ENCODE data around the gene CNTD1. TPM values are rescaled to one million over a fixed set of nuclear protein-coding genes. Genes with fewer than 3 reads are reported as not detected.

The CNTD1 gene
- total and polyA plus RNA-seq, 2 experiments from 2014 or later, result 1.1 TPM; not detected in 1

- peak within 1 kb of the TSS; percentile 94 for H2AFZ ChIP-seq
- TF ChIP-seq CTCF (conservative IDR thresholded peaks at IDR 0.05; ENCODE audit: low read depth in 2 of 2) (no peak), POLR2AphosphoS5 (IDR thresholded peaks at IDR 0.05; ENCODE audit: low read depth) (peak; percentile 37; the same call in 1 of the 2 replicates)
- ATAC-seq, result peak; percentile 74
- no peaks in the 10 kb centered on the region for H4K20me1 ChIP-seq (replicated peaks; ENCODE audit: insufficient read depth)
- H3K79me2 ChIP-seq (replicated peaks; ENCODE audit: insufficient read depth), result no peaks in the 10 kb centered on the region
- DNase-seq (ENCODE audit: low spot score), result peak; percentile 69
- Mint-ChIP-seq H3K36me3 (ENCODE audit: low read depth) (peaks cover 39% of the 10 kb centered on the region), H3K9me3 (no peaks in the 10 kb centered on the region; the same call in 2 of the 3 replicates), H3K4me1 (peaks cover 24% of the 10 kb centered on the region), H3K4me3 (peak within 1 kb of the TSS; percentile 72), H3K27ac (no peak within 1 kb of the TSS), H3K27me3 (ENCODE audit: insufficient read depth, low read depth, poor library complexity) (peaks cover 42% of the 10 kb centered on the region)
- H3K27ac ChIP-seq (ENCODE audit: low read depth), result no peak within 1 kb of the TSS
- H3K36me3 ChIP-seq (ENCODE audit: insufficient read depth), result peaks cover 7% of the 10 kb centered on the region; the same call in 1 of the 2 replicates
- no peaks in the 10 kb centered on the region for H3K9me2 ChIP-seq (ENCODE audit: insufficient read depth)
- H3K4me2 ChIP-seq, result peak within 1 kb of the TSS; percentile 93
- peak within 1 kb of the TSS; percentile 81 for H3K4me3 ChIP-seq
- H3K27me3 ChIP-seq (ENCODE audit: insufficient read depth), result peaks cover 30% of the 10 kb centered on the region
- peaks cover 12% of the 10 kb centered on the region; the same call in 1 of the 2 replicates for H3F3A ChIP-seq (replicated peaks; ENCODE audit: low read depth)
- H3K4me1 ChIP-seq (ENCODE audit: insufficient read depth), result peaks cover 21% of the 10 kb centered on the region; the same call in 1 of the 2 replicates
These were observed 18.5 kb upstream of the CNTD1 start, which contains the start of gene WNK4 for GRCh38 chr17:42779936-42780850. Gene WNK4 (plus strand): TSS chr17:42780610. CDS start chr17:42780699, 89 bp downstream.

- H2AFZ ChIP-seq, result peak overlapping the region; percentile 89; the same call in 1 of the 2 replicates
- H3K27ac Mint-ChIP-seq, result no peak overlapping the region
- H4K20me1 ChIP-seq (replicated peaks; ENCODE audit: insufficient read depth), result no peaks in the 10 kb centered on the region
- H3K4me2 ChIP-seq, result peak overlapping the region; percentile 93
- peaks cover 31% of the 10 kb centered on the region for H3K36me3 Mint-ChIP-seq (ENCODE audit: low read depth)
- no peaks in the 10 kb centered on the region; the same call in 1 of the 2 replicates for H3K36me3 ChIP-seq (ENCODE audit: insufficient read depth)
- peaks cover 21% of the 10 kb centered on the region; the same call in 1 of the 2 replicates for H3K4me1 ChIP-seq (ENCODE audit: insufficient read depth)
- H3K27ac ChIP-seq (ENCODE audit: low read depth), result no peak overlapping the region
- H3K9me3 Mint-ChIP-seq, result no peaks in the 10 kb centered on the region; the same call in 2 of the 3 replicates
- H3K27me3 ChIP-seq (ENCODE audit: insufficient read depth), result peaks cover 34% of the 10 kb centered on the region
- H3K9me2 ChIP-seq (ENCODE audit: insufficient read depth), result no peaks in the 10 kb centered on the region
- TF ChIP-seq JUNB (IDR thresholded peaks at IDR 0.05; ENCODE audit: unreplicated experiment) (no peak), EZH2 (IDR thresholded peaks at IDR 0.05; ENCODE audit: low read depth, unreplicated experiment) (peak; percentile 39)
- H3K4me3 Mint-ChIP-seq, result peak overlapping the region; percentile 72
- peaks cover 44% of the 10 kb centered on the region for H3K27me3 Mint-ChIP-seq (ENCODE audit: insufficient read depth, low read depth, poor library complexity)
- peaks cover 24% of the 10 kb centered on the region for H3K4me1 Mint-ChIP-seq
- ATAC-seq (peak; percentile 37), DNase-seq (ENCODE audit: low spot score) (no peak)
- peak overlapping the region; percentile 81 for H3K4me3 ChIP-seq
- peaks cover 12% of the 10 kb centered on the region; the same call in 1 of the 2 replicates for H3F3A ChIP-seq (replicated peaks; ENCODE audit: low read depth)
- H3K79me2 ChIP-seq (replicated peaks; ENCODE audit: insufficient read depth), result no peaks in the 10 kb centered on the region
These were observed 17.6 kb upstream of the CNTD1 start for GRCh38 chr17:42780851-42781638.
